Ureter (tissue), 1 donor: ENCODE data around the gene MPST. TPM values are rescaled to one million over a fixed set of nuclear protein-coding genes. Genes with fewer than 3 reads are reported as not detected.
A peak's percentile ranks its signal among the peaks of the same experiment; 100 is the strongest.
"Not testable (repeated sequence)": the region's sequence is repeated elsewhere in the genome, so short reads cannot be mapped to it uniquely, and the experiment has no call there.

Experiments used
- DNase-seq: peaks from one replicate; pipeline ENCODE4 v3.0.0-alpha.2; 2020; ENCODE audit warnings: low spot score
- total RNA-seq: library from RNA; stranded (reverse); gene quantifications from one replicate; pipeline ENCODE4 v1.2.4, GENCODE V29; 2023
- donor health status: DM: yes; HTN: yes; CAD: no.

Gene MPST
- total RNA-seq, 1 donor from 2014 or later = 42.7 TPM

GRCh38 chr22:37060801-37061610 lies 41.5 kb downstream of the MPST start:
- no peak for DNase-seq

GRCh38 chr22:37061611-37062375 lies 42.3 kb downstream of the MPST start:
- DNase-seq = no peak

- no peak for DNase-seq
These were observed 42.8 kb downstream of the MPST start for GRCh38 chr22:37062376-37062675.

- no peak for DNase-seq
These were observed 43.3 kb downstream of the MPST start for GRCh38 chr22:37062702-37063381.

- DNase-seq = peak; percentile 81
These were observed 44.2 kb downstream of the MPST start for GRCh38 chr22:37063431-37064420.

- DNase-seq = no peak
These were observed 45.0 kb downstream of the MPST start for GRCh38 chr22:37064553-37064952.

GRCh38 chr22:37065180-37065579 lies 45.6 kb downstream of the MPST start:
- no peak for DNase-seq

GRCh38 chr22:37065961-37066360 lies 46.4 kb downstream of the MPST start:
- DNase-seq = no peak

GRCh38 chr22:37067428-37067827 lies 47.9 kb downstream of the MPST start:
- no peak for DNase-seq

- DNase-seq = no peak
These were observed 49.3 kb downstream of the MPST start for GRCh38 chr22:37068859-37069258.

GRCh38 chr22:37069319-37069718 lies 49.8 kb downstream of the MPST start:
- no peak for DNase-seq

- no peak for DNase-seq
These were observed 50.2 kb downstream of the MPST start for GRCh38 chr22:37069719-37070118.

- DNase-seq = no peak
These were observed 50.8 kb downstream of the MPST start for GRCh38 chr22:37070334-37070733.

GRCh38 chr22:37070744-37071143 lies 51.2 kb downstream of the MPST start:
- DNase-seq = no peak

GRCh38 chr22:37071850-37072592 lies 52.5 kb downstream of the MPST start:
- not testable (repeated sequence) for DNase-seq

- DNase-seq = no peak
These were observed 53.1 kb downstream of the MPST start for GRCh38 chr22:37072673-37073072.

GRCh38 chr22:37074537-37074936 lies 55.0 kb downstream of the MPST start:
- DNase-seq = no peak

GRCh38 chr22:37075046-37075445 lies 55.5 kb downstream of the MPST start:
- no peak for DNase-seq

GRCh38 chr22:37075822-37076433 lies 56.4 kb downstream of the MPST start:
- no peak for DNase-seq

GRCh38 chr22:37077802-37078448 lies 58.4 kb downstream of the MPST start:
- no peak for DNase-seq
